Mucosa of stomach (tissue), 1 donor: ENCODE measurements around the gene SERPINE3.

ENCODE experiments used
- H3K27me3 ChIP-seq: one replicate; pipeline ENCODE4 v1.7.0; 2013; ENCODE audit warnings: mild to moderate bottlenecking, low read length; ENCODE audit not compliant: control insufficient read depth, insufficient read depth
- H3K36me3 ChIP-seq: one replicate; pipeline ENCODE4 v1.7.0; 2013; ENCODE audit warnings: low read length; ENCODE audit not compliant: control insufficient read depth, insufficient read depth
- H3K4me1 ChIP-seq: one replicate; pipeline ENCODE4 v1.7.0; 2013; ENCODE audit warnings: mild to moderate bottlenecking, low read length; ENCODE audit not compliant: control insufficient read depth, insufficient read depth
- H3K4me3 ChIP-seq: one replicate; pipeline ENCODE4 v1.7.0; 2013; ENCODE audit warnings: low read length
- H3K9ac ChIP-seq: one replicate; pipeline ENCODE4 v1.7.0; 2013; ENCODE audit warnings: mild to moderate bottlenecking, low read length, moderate library complexity
- H3K9me3 ChIP-seq: one replicate; pipeline ENCODE4 v1.7.0; 2013; ENCODE audit warnings: mild to moderate bottlenecking, low read length, moderate library complexity; ENCODE audit not compliant: control insufficient read depth
- donor health status: Pancreatic carcinoma.

The SERPINE3 gene

GRCh38 chr13:51371768-51372399 lies 32.4 kb downstream of the SERPINE3 start:
- Histone ChIP-seq H3K9me3 (no peaks in the 10 kb centered on the region), H3K9ac (no peak overlapping the region), H3K27me3 (no peaks in the 10 kb centered on the region), H3K4me3 (no peak overlapping the region), H3K4me1 (no peaks in the 10 kb centered on the region), H3K36me3 (peaks cover 10% of the 10 kb centered on the region)

- Histone ChIP-seq H3K9ac (no peak overlapping the region), H3K27me3 (no peaks in the 10 kb centered on the region), H3K9me3 (no peaks in the 10 kb centered on the region), H3K4me1 (no peaks in the 10 kb centered on the region), H3K4me3 (no peak overlapping the region), H3K36me3 (peaks cover 9% of the 10 kb centered on the region)
These were observed 34.0 kb downstream of the SERPINE3 start for GRCh38 chr13:51373451-51373850.

- no peak overlapping the region for H3K9ac ChIP-seq
- H3K36me3 ChIP-seq = no peaks in the 10 kb centered on the region
- no peaks in the 10 kb centered on the region for H3K4me1 ChIP-seq
- no peaks in the 10 kb centered on the region for H3K9me3 ChIP-seq
- no peak overlapping the region for H3K4me3 ChIP-seq
- H3K27me3 ChIP-seq = no peaks in the 10 kb centered on the region
These were observed 40.8 kb downstream of the SERPINE3 start for GRCh38 chr13:51380269-51380668.

GRCh38 chr13:51385114-51385513 lies 45.6 kb downstream of the SERPINE3 start:
- H3K27me3 ChIP-seq = no peaks in the 10 kb centered on the region
- no peak overlapping the region for H3K4me3 ChIP-seq
- H3K9ac ChIP-seq = no peak overlapping the region
- no peaks in the 10 kb centered on the region for H3K4me1 ChIP-seq
- H3K36me3 ChIP-seq = no peaks in the 10 kb centered on the region
- H3K9me3 ChIP-seq = no peaks in the 10 kb centered on the region

- Histone ChIP-seq H3K27me3 (no peaks in the 10 kb centered on the region), H3K4me1 (peaks cover 13% of the 10 kb centered on the region), H3K9me3 (no peaks in the 10 kb centered on the region), H3K9ac (no peak overlapping the region), H3K4me3 (no peak overlapping the region), H3K36me3 (no peaks in the 10 kb centered on the region)
These were observed 55.2 kb downstream of the SERPINE3 start for GRCh38 chr13:51394724-51395123.

GRCh38 chr13:51396352-51396751 lies 56.9 kb downstream of the SERPINE3 start:
- Histone ChIP-seq H3K4me1 (peaks cover 13% of the 10 kb centered on the region), H3K9ac (no peak overlapping the region), H3K36me3 (no peaks in the 10 kb centered on the region), H3K27me3 (no peaks in the 10 kb centered on the region), H3K9me3 (no peaks in the 10 kb centered on the region), H3K4me3 (no peak overlapping the region)

- Histone ChIP-seq H3K27me3 (no peaks in the 10 kb centered on the region), H3K9me3 (no peaks in the 10 kb centered on the region), H3K4me1 (peaks cover 13% of the 10 kb centered on the region), H3K4me3 (no peak overlapping the region), H3K36me3 (no peaks in the 10 kb centered on the region), H3K9ac (no peak overlapping the region)
These were observed 57.9 kb downstream of the SERPINE3 start for GRCh38 chr13:51397262-51397941.

- no peak overlapping the region for H3K4me3 ChIP-seq
- H3K36me3 ChIP-seq = no peaks in the 10 kb centered on the region
- no peak overlapping the region for H3K9ac ChIP-seq
- H3K9me3 ChIP-seq = no peaks in the 10 kb centered on the region
- no peaks in the 10 kb centered on the region for H3K27me3 ChIP-seq
- H3K4me1 ChIP-seq = no peaks in the 10 kb centered on the region
These were observed 65.7 kb downstream of the SERPINE3 start for GRCh38 chr13:51405176-51405575.

- H3K4me3 ChIP-seq = no peak overlapping the region
- no peaks in the 10 kb centered on the region for H3K4me1 ChIP-seq
- no peaks in the 10 kb centered on the region for H3K27me3 ChIP-seq
- no peaks in the 10 kb centered on the region for H3K9me3 ChIP-seq
- H3K9ac ChIP-seq = no peak overlapping the region
- H3K36me3 ChIP-seq = no peaks in the 10 kb centered on the region
These were observed 72.9 kb downstream of the SERPINE3 start for GRCh38 chr13:51412431-51412830.
